ENCODE results near the gene PODN. TPM values are rescaled to one million over a fixed set of nuclear protein-coding genes. Genes with fewer than 3 reads are reported as not detected.

The PODN gene, protein sequence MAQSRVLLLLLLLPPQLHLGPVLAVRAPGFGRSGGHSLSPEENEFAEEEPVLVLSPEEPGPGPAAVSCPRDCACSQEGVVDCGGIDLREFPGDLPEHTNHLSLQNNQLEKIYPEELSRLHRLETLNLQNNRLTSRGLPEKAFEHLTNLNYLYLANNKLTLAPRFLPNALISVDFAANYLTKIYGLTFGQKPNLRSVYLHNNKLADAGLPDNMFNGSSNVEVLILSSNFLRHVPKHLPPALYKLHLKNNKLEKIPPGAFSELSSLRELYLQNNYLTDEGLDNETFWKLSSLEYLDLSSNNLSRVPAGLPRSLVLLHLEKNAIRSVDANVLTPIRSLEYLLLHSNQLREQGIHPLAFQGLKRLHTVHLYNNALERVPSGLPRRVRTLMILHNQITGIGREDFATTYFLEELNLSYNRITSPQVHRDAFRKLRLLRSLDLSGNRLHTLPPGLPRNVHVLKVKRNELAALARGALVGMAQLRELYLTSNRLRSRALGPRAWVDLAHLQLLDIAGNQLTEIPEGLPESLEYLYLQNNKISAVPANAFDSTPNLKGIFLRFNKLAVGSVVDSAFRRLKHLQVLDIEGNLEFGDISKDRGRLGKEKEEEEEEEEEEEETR
- not detected in 5 replicates for total RNA-seq (2022; extraction: Qiagen RNA extraction)

GRCh38 chr1:53061859-53062707, at the start of gene PODN:
TSS of gene PODN (plus strand) at chr1:53062213. CDS start at chr1:53069856, 7,643 bp downstream.

Other genes starting within 250 kb of the PODN start
- gene ZYG11A, start 219.5 kb upstream of the PODN start, total RNA-seq (2022; extraction: Qiagen RNA extraction) = 2.4 to 2.9 TPM (median 2.7 TPM) in 5 replicates
- 9.6 to 12.5 TPM (median 10.4 TPM) in 5 replicates for gene ECHDC2, start 140.5 kb upstream of the PODN start, total RNA-seq (2022; extraction: Qiagen RNA extraction)
- 48.4 to 65.7 TPM (median 50.0 TPM) in 5 replicates for gene SCP2, start 134.9 kb upstream of the PODN start, total RNA-seq (2022; extraction: Qiagen RNA extraction)
- not detected in 5 replicates for gene SLC1A7, start 80.4 kb downstream of the PODN start, total RNA-seq (2022; extraction: Qiagen RNA extraction)
- 8.2 to 9.9 TPM (median 9.4 TPM) in 5 replicates for gene CPT2, start 134.6 kb downstream of the PODN start, total RNA-seq (2022; extraction: Qiagen RNA extraction)
- gene CZIB, start 158.4 kb downstream of the PODN start, total RNA-seq (2022; extraction: Qiagen RNA extraction) = 27.1 to 31.7 TPM (median 31.4 TPM) in 5 replicates
- gene MAGOH, start 176.3 kb downstream of the PODN start, total RNA-seq (2022; extraction: Qiagen RNA extraction) = 61.4 to 97.6 TPM (median 64.4 TPM) in 5 replicates

All from A549 treated with Mapracorat at 1 μM for 4 hours (cell line).